SW 1271 (cell line): ENCODE data around the gene GLRX.

Source experiments
- DNase-seq, 2 experiments: peaks; one replicate each; lab custom pipeline; 2025; lab: John Stamatoyannopoulos, UW

Gene GLRX

DNA sequence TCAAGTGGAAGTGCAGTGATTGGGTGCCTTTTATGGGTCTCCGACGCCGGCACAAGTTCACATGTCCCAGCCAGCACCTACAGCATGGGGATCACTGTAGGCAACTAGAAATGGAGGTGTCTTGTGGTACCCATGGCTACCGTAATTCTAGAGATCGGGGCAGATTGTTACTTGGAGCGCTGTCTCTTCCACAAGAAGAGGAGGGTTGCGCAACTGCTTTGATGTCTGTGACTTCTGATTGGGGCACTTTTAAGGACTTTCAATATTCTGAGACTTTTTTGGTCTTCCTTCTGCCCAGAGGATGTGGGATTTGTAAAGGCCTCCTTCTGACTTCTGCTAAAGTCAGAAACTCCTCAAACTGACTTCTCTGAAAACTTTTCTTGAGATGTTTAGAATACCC lies 41.9 kb downstream of the GLRX start:
- DNase-seq = no peak

- no peak for DNase-seq
Observed at GRCh38 chr5:95779611-95780010, 42.9 kb downstream of the GLRX start.

GRCh38 chr5:95778713-95779436 lies 43.7 kb downstream of the GLRX start:
- DNase-seq = no peak

DNA sequence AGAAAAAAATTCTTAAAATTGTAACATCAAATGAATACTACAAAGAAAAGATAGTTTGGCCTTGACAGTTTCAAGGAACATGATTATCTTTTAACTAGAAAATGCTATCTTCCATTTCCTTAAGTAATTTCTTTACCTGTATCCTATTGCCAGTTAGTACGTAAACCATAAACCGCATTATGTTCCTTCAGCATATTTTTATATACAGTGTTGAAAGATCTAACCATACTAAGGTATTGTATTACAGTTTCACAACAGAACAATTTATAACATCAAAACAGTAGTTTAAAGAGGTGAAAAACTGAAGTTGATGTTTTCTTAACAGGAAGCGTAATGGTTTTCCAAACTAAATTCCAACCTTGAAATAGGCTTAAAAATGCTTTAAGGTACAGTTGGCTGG lies 45.1 kb downstream of the GLRX start:
- DNase-seq = no peak

DNA sequence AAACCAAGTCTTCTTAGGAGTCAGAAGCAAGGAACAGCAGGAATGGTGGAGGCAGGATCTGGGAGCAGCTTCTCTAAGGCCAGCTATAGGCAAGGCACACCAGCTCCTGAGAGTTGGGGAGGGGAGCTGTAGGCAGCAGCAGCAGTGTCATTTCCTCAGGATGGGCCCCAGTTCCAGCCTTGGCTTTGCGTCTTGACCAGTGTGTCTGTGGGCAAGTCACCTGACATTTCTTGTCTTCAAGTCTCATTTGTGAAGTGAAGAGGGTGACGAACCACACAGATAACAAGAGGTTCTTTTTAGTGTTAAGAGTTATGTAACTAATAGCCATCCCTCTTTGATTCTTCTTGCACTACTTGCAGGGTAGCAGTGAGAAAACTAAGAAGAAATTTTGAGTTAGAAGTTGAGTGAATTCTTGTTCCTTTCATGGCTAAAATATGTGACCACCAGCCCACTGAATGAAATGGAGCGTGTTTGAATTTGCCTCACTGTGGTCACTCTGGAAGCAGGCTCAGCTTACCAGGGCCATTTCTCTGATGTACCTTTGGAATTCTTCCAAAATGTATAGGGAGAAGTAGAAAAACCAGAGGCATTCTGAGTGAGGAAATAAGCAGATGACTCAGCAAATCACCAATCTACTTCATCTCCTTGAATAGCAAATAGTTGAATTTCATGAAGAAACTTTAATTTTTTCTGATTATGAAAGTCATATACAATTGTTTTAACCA lies 49.0 kb downstream of the GLRX start:
- DNase-seq = no peak

DNA sequence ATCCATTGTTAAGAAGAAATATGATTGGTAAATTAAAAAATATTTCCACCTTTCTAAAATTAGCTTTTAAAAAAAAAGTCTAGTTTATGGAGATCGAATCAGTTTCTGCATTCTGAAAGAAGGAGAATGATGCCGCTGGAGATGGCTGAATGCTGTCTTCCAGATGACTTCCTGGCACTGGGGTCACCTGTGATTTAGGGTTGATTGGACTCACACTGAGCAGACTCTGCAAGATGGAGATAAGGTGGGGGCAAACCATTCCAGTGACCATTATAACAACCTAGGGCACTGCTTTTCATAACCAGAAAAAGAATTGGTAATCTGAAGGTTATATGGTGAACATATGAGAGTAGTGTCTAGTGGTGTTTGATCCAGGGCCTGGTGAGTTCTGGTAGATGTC lies 50.6 kb downstream of the GLRX start:
- DNase-seq = no peak

DNA sequence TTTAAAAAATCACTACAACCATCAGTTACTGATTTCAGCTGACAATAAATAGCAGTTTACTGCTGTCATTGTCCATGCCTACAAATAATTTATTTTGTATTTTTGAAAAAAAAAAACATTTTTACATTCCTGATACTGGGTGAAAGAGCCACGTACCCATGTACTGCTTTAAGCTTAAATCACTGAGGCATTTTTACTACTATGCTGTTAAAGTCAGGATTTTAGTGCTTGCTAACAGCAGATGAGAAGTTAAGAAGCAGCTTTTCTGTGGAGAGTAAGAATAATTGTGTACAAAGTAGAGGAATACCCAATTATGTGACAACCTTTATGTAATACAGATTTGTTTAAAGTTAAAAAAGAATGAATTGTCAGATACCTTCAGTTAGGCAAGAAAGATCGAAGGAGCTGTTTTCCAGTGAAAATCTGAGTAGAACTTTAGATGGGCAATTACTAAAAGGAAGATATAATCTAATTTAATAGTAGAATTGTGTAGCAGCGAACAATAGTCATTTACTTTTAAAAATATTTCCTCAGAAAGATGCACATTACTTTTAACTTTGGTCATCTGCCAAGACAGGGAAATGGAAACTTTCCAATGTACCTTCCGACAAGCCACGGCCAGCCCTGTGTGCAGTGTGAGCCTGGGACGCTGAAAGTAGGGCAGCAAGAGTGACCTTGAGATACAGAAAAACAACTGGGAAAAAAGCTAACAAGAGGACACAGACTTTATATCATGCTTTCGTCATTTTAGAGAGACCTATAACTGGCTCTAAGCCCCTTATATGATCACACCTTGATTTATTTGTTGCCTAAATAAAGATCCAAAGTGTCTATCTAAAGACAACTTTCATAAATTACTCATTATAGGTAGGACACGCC lies 51.5 kb downstream of the GLRX start:
- no peak for DNase-seq

GRCh38 chr5:95768731-95769130 lies 53.8 kb downstream of the GLRX start:
- no peak for DNase-seq

- DNase-seq = no peak
Observed at GRCh38 chr5:95763941-95764340, 58.6 kb downstream of the GLRX start.
